Astrocyte of the spinal cord (primary cell): Measurements from ENCODE around the gene CAMK2B.

Source experiments
- DNase-seq: peaks from one replicate; pipeline ENCODE4 v3.0.0; 2011; ENCODE audit warnings: low read depth, low spot score
- H3K4me3 ChIP-seq: 2 replicates; pipeline ENCODE4 v1.5.1; 2011; ENCODE audit warnings: low read depth, mild to moderate bottlenecking, low read length, moderate library complexity
- CTCF ChIP-seq: IDR thresholded peaks from 2 replicates; pipeline ENCODE4 v1.5.1; 2012; ENCODE audit warnings: low read depth, mild to moderate bottlenecking, low read length, inconsistent platforms
- in situ Hi-C: cut with HindIII; loops from 2 replicates; pipeline ENCODE4 v1.10.0; 2017; ENCODE audit warnings: low sequenced_read_pairs

CAMK2B gene

GRCh38 chr7:44238116-44238695 is 87.2 kb downstream of the CAMK2B start:
- DNase-seq, result no peak
- no peak overlapping the region for H3K4me3 ChIP-seq
- in situ Hi-C loops, result no loop called here
- no peak for TF ChIP-seq CTCF

- no peak overlapping the region for H3K4me3 ChIP-seq
- in situ Hi-C loops, result no loop called here
- TF ChIP-seq CTCF, result no peak
- DNase-seq, result no peak
These were observed 87.7 kb downstream of the CAMK2B start for GRCh38 chr7:44237696-44238095.

DNA sequence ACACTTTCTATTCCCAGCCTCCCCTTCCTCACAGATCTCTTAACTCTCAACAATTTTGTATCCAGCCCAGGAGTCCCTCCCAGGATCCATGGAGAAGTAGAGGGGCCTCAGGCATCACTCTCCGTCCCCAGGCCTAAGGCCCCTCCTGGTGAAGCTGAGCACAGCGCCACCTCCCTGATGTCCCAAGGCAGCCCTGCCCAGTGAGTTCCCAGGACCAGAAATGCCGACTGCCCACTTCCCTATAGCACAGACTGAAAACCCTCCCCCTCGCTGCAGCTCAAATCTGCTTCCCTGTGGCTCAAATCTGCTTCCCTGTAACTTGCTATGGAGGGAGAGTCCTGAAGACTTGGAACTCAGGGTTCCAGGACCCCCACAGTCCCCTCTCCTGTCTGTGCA is 89.1 kb downstream of the CAMK2B start:
- in situ Hi-C loops, result no loop called here
- no peak overlapping the region for H3K4me3 ChIP-seq
- DNase-seq, result no peak
- TF ChIP-seq CTCF, result no peak

- no peak overlapping the region for H3K4me3 ChIP-seq
- in situ Hi-C loops, result no loop called here
- DNase-seq, result no peak
- no peak for TF ChIP-seq CTCF
These were observed 89.6 kb downstream of the CAMK2B start for GRCh38 chr7:44235582-44236332.

DNA sequence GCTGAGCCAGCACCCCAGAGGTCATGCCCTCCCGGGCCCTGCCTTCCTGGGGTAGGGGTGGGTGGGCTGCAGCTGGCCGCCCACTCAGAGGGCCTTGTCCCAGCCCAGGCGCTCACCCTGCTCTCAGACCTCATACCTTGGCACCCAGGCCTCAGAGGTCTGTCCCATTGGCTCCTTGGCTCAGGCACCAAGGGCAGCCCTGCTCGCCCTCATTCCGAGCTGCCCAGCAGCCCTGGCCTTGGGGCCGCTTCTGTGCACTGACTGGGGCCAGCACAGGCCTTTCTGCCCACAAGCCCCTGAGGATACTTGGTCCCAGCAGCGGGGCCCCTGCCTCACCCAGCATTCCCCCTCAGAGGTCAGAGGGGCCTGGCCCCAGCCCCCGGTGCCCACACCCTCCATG is 90.3 kb downstream of the CAMK2B start:
- no peak overlapping the region for H3K4me3 ChIP-seq
- in situ Hi-C loops, result no loop called here
- DNase-seq, result no peak
- TF ChIP-seq CTCF, result no peak

GRCh38 chr7:44232901-44233715 is 92.3 kb downstream of the CAMK2B start:
- no peak for TF ChIP-seq CTCF
- no peak overlapping the region for H3K4me3 ChIP-seq
- in situ Hi-C loops, result no loop called here
- no peak for DNase-seq
